AG10803 (cell line): ENCODE results near the gene RABGAP1L.
"Not testable (repeated sequence)": the region's sequence is repeated elsewhere in the genome, so short reads cannot be mapped to it uniquely, and the experiment has no call there.

ENCODE experiments used
- DNase-seq: peaks from one replicate; pipeline ENCODE4 v3.0.0; 2010; ENCODE audit warnings: low read depth
- H3K4me3 ChIP-seq: 2 replicates; pipeline ENCODE4 v1.5.1; 2011; ENCODE audit warnings: mild to moderate bottlenecking, low read length, control low read depth
- CTCF ChIP-seq: conservative IDR thresholded peaks from 2 replicates; pipeline ENCODE4 v1.5.1; 2011; ENCODE audit warnings: mild to moderate bottlenecking, low read length, control low read depth, inconsistent platforms

RABGAP1L gene

GRCh38 chr1:175013445-175013844 is 854.1 kb downstream of the RABGAP1L start:
- H3K4me3 ChIP-seq: no peak overlapping the region
- DNase-seq: no peak
- no peak for TF ChIP-seq CTCF

- TF ChIP-seq CTCF: no peak
- no peak overlapping the region for H3K4me3 ChIP-seq
- DNase-seq: peak; percentile 61
Observed at GRCh38 chr1:175015243-175015642, 855.9 kb downstream of the RABGAP1L start.

- no peak for DNase-seq
- TF ChIP-seq CTCF: no peak
- no peak overlapping the region for H3K4me3 ChIP-seq
Observed at GRCh38 chr1:175019524-175019923, 860.2 kb downstream of the RABGAP1L start.

GRCh38 chr1:175023043-175023921 is 864.0 kb downstream of the RABGAP1L start, which contains the start of gene MRPS14:
Gene MRPS14, minus strand, starts transcription at chr1:175023425. Its CDS starts 17 bp downstream, at chr1:175023408.
- H3K4me3 ChIP-seq: peak within 1 kb of the TSS; percentile 95
- TF ChIP-seq CTCF: no peak
- peak; percentile 98 for DNase-seq

- peak overlapping the region; percentile 95 for H3K4me3 ChIP-seq
- not testable (repeated sequence) for DNase-seq
Observed at GRCh38 chr1:175023922-175024242, 864.6 kb downstream of the RABGAP1L start.

GRCh38 chr1:175024773-175025172 is 865.5 kb downstream of the RABGAP1L start:
- no peak for DNase-seq
- H3K4me3 ChIP-seq: no peak overlapping the region
- TF ChIP-seq CTCF: no peak

- no peak for TF ChIP-seq CTCF
Observed at GRCh38 chr1:175033953-175034352, 874.6 kb downstream of the RABGAP1L start.

GRCh38 chr1:175034775-175035174 is 875.5 kb downstream of the RABGAP1L start:
- TF ChIP-seq CTCF: no peak
- DNase-seq: no peak
- no peak overlapping the region for H3K4me3 ChIP-seq

More at GRCh38 chr1:175033953-175034352, 874.6 kb downstream of the RABGAP1L start:
- no peak overlapping the region for H3K4me3 ChIP-seq
- DNase-seq: no peak
